Testis (tissue), 2 donors: Measurements from ENCODE around the gene C1QTNF9B.

Source experiments
- POLR2A ChIP-seq: fragments of 450-650 bp; IDR thresholded peaks from one replicate; pipeline ENCODE4 v1.6.1; 2017; ENCODE audit warnings: antibody characterized with exemption, mild to moderate bottlenecking, moderate library complexity
- TF ChIP-seq, protein P1 (sequence below), 3 experiments: fragments of 450-650 bp in 2 of 3; fragments of 200-600 bp in 1 of 3; sonication (generic) in 1 of 3; IDR thresholded peaks; one replicate each; pipeline ENCODE4 v1.5.1; 2016 to 2019; ENCODE audit warnings: antibody characterized with exemption in 3 of 3, mild to moderate bottlenecking in 2 of 3, moderate library complexity in 1 of 3

DNA sequence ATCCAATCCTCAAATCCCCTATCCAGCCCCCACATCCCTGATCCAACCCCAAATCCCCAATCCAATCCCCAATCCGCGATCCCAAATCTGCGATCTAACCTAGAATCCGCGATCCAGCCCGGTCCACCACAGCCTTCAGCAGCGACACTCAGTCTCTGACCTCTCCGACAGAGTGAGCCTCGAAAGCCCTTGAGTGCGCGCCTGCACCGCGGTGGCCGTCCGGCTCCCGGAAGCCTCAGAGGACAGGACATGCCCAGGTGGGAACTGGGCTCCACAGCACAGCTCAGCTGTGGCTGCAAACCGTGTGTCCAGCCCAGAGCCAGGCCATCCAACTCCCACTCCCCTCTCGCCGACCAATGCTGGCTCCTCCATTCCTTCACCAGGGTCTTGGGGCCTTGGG is 48.8 kb upstream of the C1QTNF9B start:
- TF ChIP-seq, protein P1, sequence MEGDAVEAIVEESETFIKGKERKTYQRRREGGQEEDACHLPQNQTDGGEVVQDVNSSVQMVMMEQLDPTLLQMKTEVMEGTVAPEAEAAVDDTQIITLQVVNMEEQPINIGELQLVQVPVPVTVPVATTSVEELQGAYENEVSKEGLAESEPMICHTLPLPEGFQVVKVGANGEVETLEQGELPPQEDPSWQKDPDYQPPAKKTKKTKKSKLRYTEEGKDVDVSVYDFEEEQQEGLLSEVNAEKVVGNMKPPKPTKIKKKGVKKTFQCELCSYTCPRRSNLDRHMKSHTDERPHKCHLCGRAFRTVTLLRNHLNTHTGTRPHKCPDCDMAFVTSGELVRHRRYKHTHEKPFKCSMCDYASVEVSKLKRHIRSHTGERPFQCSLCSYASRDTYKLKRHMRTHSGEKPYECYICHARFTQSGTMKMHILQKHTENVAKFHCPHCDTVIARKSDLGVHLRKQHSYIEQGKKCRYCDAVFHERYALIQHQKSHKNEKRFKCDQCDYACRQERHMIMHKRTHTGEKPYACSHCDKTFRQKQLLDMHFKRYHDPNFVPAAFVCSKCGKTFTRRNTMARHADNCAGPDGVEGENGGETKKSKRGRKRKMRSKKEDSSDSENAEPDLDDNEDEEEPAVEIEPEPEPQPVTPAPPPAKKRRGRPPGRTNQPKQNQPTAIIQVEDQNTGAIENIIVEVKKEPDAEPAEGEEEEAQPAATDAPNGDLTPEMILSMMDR (IDR thresholded peaks at IDR 0.05), result no peak
- TF ChIP-seq POLR2A, result no peak
